H1 (cell line): ENCODE measurements around the gene ATP13A2. TPM values are rescaled to one million over a fixed set of nuclear protein-coding genes. Genes with fewer than 3 reads are reported as not detected.

ENCODE experiments used
- CTCF ChIA-PET: fragments of 300-600 bp; sonication (Branson Sonifier 250); formaldehyde crosslinking; loops from one replicate; lab custom pipeline; 2021; ENCODE audit not compliant: partially characterized antibody; lab: Charles Lee
- POLR2A ChIA-PET: fragments of 300-600 bp; sonication (Branson Sonifier 250); formaldehyde crosslinking; loops from one replicate; lab custom pipeline; 2021; ENCODE audit warnings: inconsistent platforms; ENCODE audit not compliant: partially characterized antibody; lab: Charles Lee
- DNase-seq, 2 experiments: peaks; one replicate each; pipeline versions ENCODE4 v3.0.0 to v3.0.0-alpha.2; 2010 to 2022; ENCODE audit warnings: low spot score in 2 of 2, low read depth in 1 of 2, mixed read lengths in 1 of 2
- FAIRE-seq: peaks from 2 replicates; lab custom pipeline; 2011; peaks lifted over from hg19 to GRCh38; lab: Jason Lieb, UNC
- H2AFZ ChIP-seq: 2 replicates; pipeline ENCODE4 v1.8.1; 2012; ENCODE audit warnings: low read length, inconsistent platforms
- H2AK5ac ChIP-seq: 2 replicates; pipeline ENCODE4 v1.6.1; 2013; ENCODE audit warnings: low read depth, low read length
- H2BK120ac ChIP-seq: replicated peaks from 2 replicates; pipeline ENCODE3; 2013; ENCODE audit warnings: low read depth, low read length, inconsistent platforms
- H2BK12ac ChIP-seq: 2 replicates; pipeline ENCODE4 v1.6.1; 2013; ENCODE audit warnings: low read depth, low read length
- H2BK15ac ChIP-seq: 2 replicates; pipeline ENCODE4 v1.6.1; 2013; ENCODE audit warnings: low read length
- H2BK20ac ChIP-seq: 2 replicates; pipeline ENCODE4 v1.6.1; 2013; ENCODE audit warnings: low read length
- H2BK5ac ChIP-seq: 2 replicates; pipeline ENCODE4 v1.6.1; 2013; ENCODE audit warnings: low read depth, low read length
- H3K14ac ChIP-seq: 2 replicates; pipeline ENCODE4 v1.6.1; 2013; ENCODE audit warnings: inconsistent platforms; ENCODE audit not compliant: insufficient read length
- H3K18ac ChIP-seq: 2 replicates; pipeline ENCODE4 v1.6.1; 2013; ENCODE audit warnings: low read length; ENCODE audit errors: extremely low read depth
- H3K23ac ChIP-seq: 2 replicates; pipeline ENCODE4 v1.6.1; 2013; ENCODE audit warnings: inconsistent platforms; ENCODE audit not compliant: insufficient read length
- H3K23me2 ChIP-seq: 2 replicates; pipeline ENCODE4 v1.6.1; 2013; ENCODE audit warnings: low read depth, low read length
- H3K27ac ChIP-seq: 2 replicates; pipeline ENCODE4 v1.6.1; 2011; ENCODE audit warnings: low read depth, low read length, inconsistent platforms
- H3K27me3 ChIP-seq, 4 experiments: replicated peaks in 1 of 4; 1 replicate in 1 of 4; 2 replicates in 3 of 4; pipeline versions ENCODE4 v1.6.1 to v1.8.1; 2011 to 2013; ENCODE audit warnings: low read length in 3 of 4, mild to moderate bottlenecking in 3 of 4, inconsistent platforms in 2 of 4, mixed read lengths in 2 of 4, moderate library complexity in 1 of 4; ENCODE audit not compliant: control insufficient read depth in 3 of 4, insufficient read depth in 3 of 4; ENCODE audit errors: extremely low read depth in 1 of 4
- H3K36me3 ChIP-seq, 4 experiments: 2 replicates each; pipeline versions ENCODE4 v1.6.1 to v1.8.1; 2011 to 2013; ENCODE audit warnings: mild to moderate bottlenecking in 4 of 4, low read length in 3 of 4, moderate library complexity in 2 of 4, control low read depth in 1 of 4, inconsistent platforms in 1 of 4; ENCODE audit not compliant: insufficient read depth in 4 of 4, control insufficient read depth in 2 of 4
- H3K4ac ChIP-seq: replicated peaks from 2 replicates; pipeline ENCODE3; 2013; ENCODE audit warnings: low read length, low read depth, mixed read lengths, inconsistent platforms; ENCODE audit not compliant: insufficient read length
- H3K4me1 ChIP-seq, 4 experiments: replicated peaks in 1 of 4; 1 replicate in 1 of 4; 2 replicates in 3 of 4; pipeline versions ENCODE4 v1.6.1 to v1.8.1; 2011 to 2013; ENCODE audit warnings: low read length in 3 of 4, inconsistent platforms in 2 of 4, mixed read lengths in 1 of 4; ENCODE audit not compliant: insufficient read depth in 4 of 4, control insufficient read depth in 3 of 4
- H3K4me2 ChIP-seq, 2 experiments: 2 replicates each; pipeline versions ENCODE4 v1.6.1 to v1.8.1; 2011 to 2013; ENCODE audit warnings: low read depth in 2 of 2, low read length in 2 of 2, control low read depth in 1 of 2, inconsistent platforms in 1 of 2, mild to moderate bottlenecking in 1 of 2; ENCODE audit not compliant: insufficient read depth in 1 of 2
- H3K4me3 ChIP-seq, 4 experiments: fragments of 200-600, 300-600 bp in 1 of 4; sonication (generic), shearing (Covaris generic), sonication (Bioruptor Twin) in 1 of 4; 2 replicates each; pipeline versions ENCODE4 v1.5.1 to v1.8.1; 2011 to 2016; ENCODE audit warnings: low read length in 4 of 4, low read depth in 3 of 4, control low read depth in 2 of 4, inconsistent platforms in 2 of 4, mild to moderate bottlenecking in 2 of 4, mixed read lengths in 1 of 4, moderate library complexity in 1 of 4; ENCODE audit not compliant: insufficient read depth in 2 of 4; ENCODE audit errors: extremely low read depth in 1 of 4
- H3K56ac ChIP-seq: replicated peaks from 2 replicates; pipeline ENCODE3; 2013; ENCODE audit warnings: low read depth, mild to moderate bottlenecking, mixed read lengths, low read length, inconsistent platforms; ENCODE audit not compliant: insufficient read length
- H3K79me1 ChIP-seq: 2 replicates; pipeline ENCODE4 v1.6.1; 2013; ENCODE audit warnings: low read depth, low read length, control low read depth
- H3K79me2 ChIP-seq, 2 experiments: 2 replicates each; pipeline versions ENCODE4 v1.6.1 to v1.8.1; 2012 to 2013; ENCODE audit warnings: low read length in 2 of 2, mild to moderate bottlenecking in 2 of 2, inconsistent platforms in 1 of 2; ENCODE audit not compliant: insufficient read depth in 2 of 2, control insufficient read depth in 1 of 2
- H3K9ac ChIP-seq, 4 experiments: replicated peaks in 1 of 4; 1 replicate in 1 of 4; 2 replicates in 3 of 4; pipeline versions ENCODE4 v1.6.1 to v1.8.1; 2011 to 2013; ENCODE audit warnings: low read depth in 3 of 4, low read length in 3 of 4, control low read depth in 2 of 4, mild to moderate bottlenecking in 2 of 4, moderate library complexity in 2 of 4, inconsistent platforms in 1 of 4; ENCODE audit errors: extremely low read depth in 1 of 4
- H3K9me3 ChIP-seq, 2 experiments: 2 replicates each; pipeline versions ENCODE4 v1.6.1 to v1.8.1; 2012 to 2013; ENCODE audit warnings: mild to moderate bottlenecking in 2 of 2, moderate library complexity in 2 of 2, control low read depth in 1 of 2, inconsistent platforms in 1 of 2, low read depth in 1 of 2, low read length in 1 of 2, mixed read lengths in 1 of 2; ENCODE audit not compliant: insufficient read depth in 2 of 2
- H4K20me1 ChIP-seq, 2 experiments: replicated peaks in 1 of 2; 2 replicates each; pipeline versions ENCODE3 to v1.8.1; 2011 to 2013; ENCODE audit warnings: inconsistent platforms in 2 of 2, low read length in 2 of 2, mild to moderate bottlenecking in 1 of 2; ENCODE audit not compliant: insufficient read depth in 2 of 2, control insufficient read depth in 1 of 2
- H4K5ac ChIP-seq: 2 replicates; pipeline ENCODE4 v1.6.1; 2013; ENCODE audit warnings: low read length, low read depth, mixed read lengths, inconsistent platforms; ENCODE audit not compliant: insufficient read length
- H4K8ac ChIP-seq: 2 replicates; pipeline ENCODE4 v1.8.0; 2013; ENCODE audit warnings: mild to moderate bottlenecking, moderate library complexity, low read length, inconsistent platforms; ENCODE audit not compliant: insufficient read depth; ENCODE audit errors: extremely low read depth
- H4K91ac ChIP-seq: replicated peaks from 2 replicates; pipeline ENCODE3; 2013; ENCODE audit warnings: low read length, mixed read lengths, inconsistent platforms; ENCODE audit not compliant: insufficient read length
- BRCA1 ChIP-seq: IDR thresholded peaks from 2 replicates; pipeline ENCODE4 v1.6.1; 2012; ENCODE audit warnings: low read depth, low read length, improper control_type of control experiment
- CTCF ChIP-seq, 3 experiments: IDR thresholded peaks; 1 replicate in 2 of 3; 2 replicates in 1 of 3; pipeline versions ENCODE4 v1.5.1 to v1.6.1; 2011; ENCODE audit warnings: low read length in 3 of 3, mild to moderate bottlenecking in 3 of 3, inconsistent platforms in 2 of 3, low read depth in 1 of 3, moderate library complexity in 1 of 3; ENCODE audit not compliant: insufficient read depth in 1 of 3; ENCODE audit errors: control extremely low read depth in 1 of 3
- EZH2 ChIP-seq: fragments of 200-600 bp; sonication (generic); IDR thresholded peaks from 2 replicates; pipeline ENCODE4 v1.7.1; 2012; ENCODE audit warnings: low read depth, mild to moderate bottlenecking, moderate library complexity, low read length, inconsistent platforms; ENCODE audit not compliant: severe bottlenecking
- RNF2 ChIP-seq: fragments of 200-900, 300-1000 bp; sonication (generic); IDR thresholded peaks from 2 replicates; pipeline ENCODE4 v1.7.1; 2016; ENCODE audit warnings: borderline replicate concordance, low read depth, mild to moderate bottlenecking, antibody characterized with exemption, low read length; ENCODE audit not compliant: poor library complexity, severe bottlenecking; ENCODE audit errors: missing control alignments
- SIN3A ChIP-seq, 2 experiments: IDR thresholded peaks in 1 of 2; conservative IDR thresholded peaks in 1 of 2; 2 replicates each; pipeline ENCODE4 v1.6.1; 2011 to 2012; ENCODE audit warnings: low read length in 2 of 2, improper control_type of control experiment in 1 of 2, low read depth in 1 of 2, mild to moderate bottlenecking in 1 of 2
- SIX5 ChIP-seq: IDR thresholded peaks from 2 replicates; pipeline ENCODE4 v1.6.1; 2011; ENCODE audit warnings: mild to moderate bottlenecking, low read depth, low read length
- SUZ12 ChIP-seq: fragments of 200-600 bp; sonication (generic); IDR thresholded peaks from 2 replicates; pipeline ENCODE4 v1.6.1; 2012; ENCODE audit warnings: mild to moderate bottlenecking, inconsistent platforms, low read length, moderate library complexity, mixed read lengths
- USF2 ChIP-seq: IDR thresholded peaks from 2 replicates; pipeline ENCODE4 v1.6.1; 2011; ENCODE audit warnings: low read length, improper control_type of control experiment
- ZNF274 ChIP-seq: IDR thresholded peaks from 2 replicates; pipeline ENCODE4 v1.7.0; 2012; ENCODE audit warnings: low read length, borderline replicate concordance; ENCODE audit errors: extremely low read depth
- WGBS, 2 experiments: shearing (Covaris generic) in 1 of 2; methylation state at CpG; one replicate each; pipeline versions ENCODE4 v1.1.6 to v1.1.7; 2013 to 2015; ENCODE audit warnings: low lambda C conversion rate in 2 of 2, mixed read lengths in 2 of 2, inconsistent platforms in 1 of 2, low coverage in 1 of 2, missing lambda C conversion rate in 1 of 2; ENCODE audit not compliant: insufficient replicate concordance in 2 of 2, insufficient coverage in 1 of 2, insufficient read length in 1 of 2; ENCODE audit errors: extremely low coverage in 1 of 2, missing lambda C conversion rate in 1 of 2; 5-methylcytosine and 5-hydroxymethylcytosine counted together
- polyA plus RNA-seq, 7 experiments: library from polyadenylated mRNA; depleted of rRNA in 3 of 7; stranded (reverse) in 5 of 7; unstranded in 2 of 7; fragments of >200 nt in 5 of 7; fragments of 200-250 nt in 2 of 7; gene quantifications; 1 replicate in 5 of 7; 2 replicates in 1 of 7; 4 replicates in 1 of 7; pipeline versions ENCODE4 v1.2.1 to v1.2.3, GENCODE V29; 2011 to 2013; ENCODE audit warnings: missing spikeins in 2 of 7, mixed read lengths in 2 of 7
- total RNA-seq: library from RNA; stranded (reverse); fragmentation: NEBNext Ultra II Directional; extraction: Animal tissue kit (Norgen Biotek cat#: 25700); gene quantifications from 2 replicates; pipeline ENCODE4 v1.2.1, GENCODE V29; 2021

ATP13A2 gene
- total and polyA plus RNA-seq, 2 of the 8 experiments (the other 6 are each of a cell fraction or from before 2014, with no cell fraction given), result 82.1 to 83.6 TPM

GRCh38 chr1:17024721-17025120 is 13.0 kb upstream of the ATP13A2 start:
- H3K36me3 ChIP-seq, result peaks cover 28 to 89% (median 59%) of the 10 kb centered on the region in 4 experiments
- no peak overlapping the region for H4K5ac ChIP-seq
- no peak overlapping the region for H4K8ac ChIP-seq
- H3K79me2 ChIP-seq, result no peaks in the 10 kb centered on the region
- FAIRE-seq, result no peak
- ChIA-PET CTCF (interaction anchor here (2.9 kb wide), 1 partner anchor 20 kb away, joined by 16 read pairs; no protein-coding TSS in a partner anchor), POLR2A (no interaction called here)
- no peak overlapping the region for H2BK12ac ChIP-seq
- no peak overlapping the region for H2BK15ac ChIP-seq
- WGBS, 2 experiments, result 88% methylated on average over 1 of the region's 1 CpG; no CpG with 5 or more reads in 1 of the 2 experiments
- H2BK20ac ChIP-seq, result no peak overlapping the region
- no peak overlapping the region for H2BK5ac ChIP-seq
- H3K4me2 ChIP-seq, result no peak overlapping the region
- no peak overlapping the region for H4K91ac ChIP-seq
- no peaks in the 10 kb centered on the region for H3K79me1 ChIP-seq
- no peak overlapping the region for H2AK5ac ChIP-seq
- no peak overlapping the region for H3K23ac ChIP-seq
- H3K27me3 ChIP-seq, result no peaks in the 10 kb centered on the region
- H3K18ac ChIP-seq, result no peak overlapping the region
- H4K20me1 ChIP-seq, result peaks cover 0 to 2% of the 10 kb centered on the region in 2 experiments
- no peak overlapping the region for H3K14ac ChIP-seq
- no peak overlapping the region for H3K56ac ChIP-seq
- no peak overlapping the region for H2BK120ac ChIP-seq
- no peaks in the 10 kb centered on the region for H3K9me3 ChIP-seq
- no peak overlapping the region for H3K4ac ChIP-seq
- no peaks in the 10 kb centered on the region for H3K4me1 ChIP-seq
- H3K23me2 ChIP-seq, result no peaks in the 10 kb centered on the region
- no peak overlapping the region for H2AFZ ChIP-seq
- H3K9ac ChIP-seq, result no peak overlapping the region
- H3K27ac ChIP-seq, result no peak overlapping the region
- H3K4me3 ChIP-seq, result no peak overlapping the region
- DNase-seq, result no peak
- TF ChIP-seq ZNF274 (no peak), CTCF (IDR thresholded peaks at IDR 0.05; ENCODE audit: control extremely low read depth in 1 of 3, insufficient read depth in 1 of 3, low read depth in 1 of 3, low read length in 3 of 3) (no peak), SIN3A (conservative IDR thresholded peaks at IDR 0.05 in 1 of 2, IDR thresholded peaks at IDR 0.05 in 1 of 2; ENCODE audit: low read depth in 1 of 2, low read length in 2 of 2) (no peak), BRCA1 (no peak), RNF2 (no peak), SUZ12 (no peak), SIX5 (no peak), EZH2 (no peak), USF2 (no peak)
